ENCODE measurements around the gene LIPT2. TPM values are rescaled to one million over a fixed set of nuclear protein-coding genes. Genes with fewer than 3 reads are reported as not detected.
A peak's percentile ranks its signal among the peaks of the same experiment; 100 is the strongest.
"Not testable (repeated sequence)": the region's sequence is repeated elsewhere in the genome, so short reads cannot be mapped to it uniquely, and the experiment has no call there.

The LIPT2 gene
- total RNA-seq, 1 donor from 2014 or later = 5.3 TPM

GRCh38 chr11:74521666-74522252 lies 28.2 kb upstream of the LIPT2 start:
- Mint-ChIP-seq H3K36me3 (ENCODE audit: low read depth) (no peaks in the 10 kb centered on the region), H3K27ac (no peak overlapping the region), H3K4me3 (ENCODE audit: low read depth) (no peak overlapping the region), H3K4me1 (ENCODE audit: low read depth) (no peaks in the 10 kb centered on the region), H3K9me3 (no peaks in the 10 kb centered on the region), H3K27me3 (ENCODE audit: low read depth) (peaks cover 22% of the 10 kb centered on the region)
- no peak for DNase-seq (ENCODE audit: low spot score)
- intact Hi-C loops (cut with micrococcal nuclease) = no loop called here

- peaks cover 26% of the 10 kb centered on the region for H3K27me3 Mint-ChIP-seq (ENCODE audit: low read depth)
- H3K27ac Mint-ChIP-seq = no peak overlapping the region
- no peak for DNase-seq (ENCODE audit: low spot score)
- H3K36me3 Mint-ChIP-seq (ENCODE audit: low read depth) = no peaks in the 10 kb centered on the region
- H3K9me3 Mint-ChIP-seq = no peaks in the 10 kb centered on the region
- intact Hi-C loops (cut with micrococcal nuclease) = no loop called here
- H3K4me3 Mint-ChIP-seq (ENCODE audit: low read depth) = no peak overlapping the region
- H3K4me1 Mint-ChIP-seq (ENCODE audit: low read depth) = no peaks in the 10 kb centered on the region
These were observed 27.6 kb upstream of the LIPT2 start for GRCh38 chr11:74520927-74521665.

GRCh38 chr11:74520316-74520715 lies 26.8 kb upstream of the LIPT2 start:
- intact Hi-C loops (cut with micrococcal nuclease) = no loop called here
- no peaks in the 10 kb centered on the region for H3K36me3 Mint-ChIP-seq (ENCODE audit: low read depth)
- H3K4me3 Mint-ChIP-seq (ENCODE audit: low read depth) = no peak overlapping the region

GRCh38 chr11:74519710-74520109 lies 26.2 kb upstream of the LIPT2 start:
- no peaks in the 10 kb centered on the region for H3K4me1 Mint-ChIP-seq (ENCODE audit: low read depth)
- intact Hi-C loops (cut with micrococcal nuclease) = no loop called here
- H3K9me3 Mint-ChIP-seq = no peaks in the 10 kb centered on the region
- no peak overlapping the region for H3K4me3 Mint-ChIP-seq (ENCODE audit: low read depth)
- H3K27me3 Mint-ChIP-seq (ENCODE audit: low read depth) = peaks cover 36% of the 10 kb centered on the region
- DNase-seq (ENCODE audit: low spot score) = no peak
- no peak overlapping the region for H3K27ac Mint-ChIP-seq
- no peaks in the 10 kb centered on the region for H3K36me3 Mint-ChIP-seq (ENCODE audit: low read depth)

More at GRCh38 chr11:74520316-74520715, 26.8 kb upstream of the LIPT2 start:
- H3K27ac Mint-ChIP-seq = no peak overlapping the region
- H3K9me3 Mint-ChIP-seq = no peaks in the 10 kb centered on the region
- H3K27me3 Mint-ChIP-seq (ENCODE audit: low read depth) = peaks cover 33% of the 10 kb centered on the region
- no peak for DNase-seq (ENCODE audit: low spot score)
- no peaks in the 10 kb centered on the region for H3K4me1 Mint-ChIP-seq (ENCODE audit: low read depth)

- peaks cover 34% of the 10 kb centered on the region for H3K27me3 Mint-ChIP-seq (ENCODE audit: low read depth)
- H3K4me1 Mint-ChIP-seq (ENCODE audit: low read depth); intact Hi-C loops (cut with micrococcal nuclease); H3K9me3 Mint-ChIP-seq; H3K36me3 Mint-ChIP-seq (ENCODE audit: low read depth); H3K4me3 Mint-ChIP-seq (ENCODE audit: low read depth); DNase-seq (ENCODE audit: low spot score); H3K27ac Mint-ChIP-seq: not testable (repeated sequence)
These were observed 24.1 kb upstream of the LIPT2 start for GRCh38 chr11:74517592-74517991.

- intact Hi-C loops (cut with micrococcal nuclease) = no loop called here
- no peaks in the 10 kb centered on the region for H3K36me3 Mint-ChIP-seq (ENCODE audit: low read depth)
- H3K4me3 Mint-ChIP-seq (ENCODE audit: low read depth) = no peak overlapping the region
- no peak overlapping the region for H3K27ac Mint-ChIP-seq
- H3K4me1 Mint-ChIP-seq (ENCODE audit: low read depth) = no peaks in the 10 kb centered on the region
- H3K9me3 Mint-ChIP-seq = peaks cover 4% of the 10 kb centered on the region
- H3K27me3 Mint-ChIP-seq (ENCODE audit: low read depth) = peaks cover 4% of the 10 kb centered on the region
- no peak for DNase-seq (ENCODE audit: low spot score)
These were observed 14.1 kb upstream of the LIPT2 start for GRCh38 chr11:74507582-74507981.

- Mint-ChIP-seq H3K9me3 (peaks cover 10% of the 10 kb centered on the region), H3K27ac (no peak overlapping the region), H3K4me3 (ENCODE audit: low read depth) (no peak overlapping the region), H3K27me3 (ENCODE audit: low read depth) (no peaks in the 10 kb centered on the region), H3K36me3 (ENCODE audit: low read depth) (no peaks in the 10 kb centered on the region), H3K4me1 (ENCODE audit: low read depth) (no peaks in the 10 kb centered on the region)
- no peak for DNase-seq (ENCODE audit: low spot score)
- intact Hi-C loops (cut with micrococcal nuclease) = no loop called here
These were observed 13.3 kb upstream of the LIPT2 start for GRCh38 chr11:74506823-74507222.

GRCh38 chr11:74505911-74506310 lies 12.4 kb upstream of the LIPT2 start:
- H3K4me3 Mint-ChIP-seq (ENCODE audit: low read depth) = no peak overlapping the region
- no peak for DNase-seq (ENCODE audit: low spot score)
- no peak overlapping the region for H3K27ac Mint-ChIP-seq
- peaks cover 16% of the 10 kb centered on the region for H3K9me3 Mint-ChIP-seq
- no peaks in the 10 kb centered on the region for H3K4me1 Mint-ChIP-seq (ENCODE audit: low read depth)
- no peaks in the 10 kb centered on the region for H3K36me3 Mint-ChIP-seq (ENCODE audit: low read depth)
- no peaks in the 10 kb centered on the region for H3K27me3 Mint-ChIP-seq (ENCODE audit: low read depth)
- intact Hi-C loops (cut with micrococcal nuclease) = no loop called here

GRCh38 chr11:74504100-74504691 lies 10.7 kb upstream of the LIPT2 start:
- H3K4me3 Mint-ChIP-seq (ENCODE audit: low read depth) = no peak overlapping the region
- DNase-seq (ENCODE audit: low spot score) = no peak
- no peak overlapping the region for H3K27ac Mint-ChIP-seq
- intact Hi-C loops (cut with micrococcal nuclease) = no loop called here
- no peaks in the 10 kb centered on the region for H3K4me1 Mint-ChIP-seq (ENCODE audit: low read depth)
- H3K9me3 Mint-ChIP-seq = peaks cover 18% of the 10 kb centered on the region
- H3K36me3 Mint-ChIP-seq (ENCODE audit: low read depth) = no peaks in the 10 kb centered on the region
- H3K27me3 Mint-ChIP-seq (ENCODE audit: low read depth) = peaks cover 6% of the 10 kb centered on the region

GRCh38 chr11:74494916-74495315 lies 1.4 kb upstream of the LIPT2 start:
- intact Hi-C loops (cut with micrococcal nuclease) = loop anchor here (5.0 kb wide), 1 partner anchor 323 kb away; the partner anchor contains the start of genes C2CD3 and PPME1
- no peak overlapping the region for H3K4me3 Mint-ChIP-seq (ENCODE audit: low read depth)
- H3K4me1 Mint-ChIP-seq (ENCODE audit: low read depth) = peaks cover 16% of the 10 kb centered on the region
- peaks cover 15% of the 10 kb centered on the region for H3K27me3 Mint-ChIP-seq (ENCODE audit: low read depth)
- no peaks in the 10 kb centered on the region for H3K36me3 Mint-ChIP-seq (ENCODE audit: low read depth)
- H3K27ac Mint-ChIP-seq = no peak overlapping the region
- no peak for DNase-seq (ENCODE audit: low spot score)
- H3K9me3 Mint-ChIP-seq = no peaks in the 10 kb centered on the region

GRCh38 chr11:74493791-74494630 lies 487 bp upstream of the LIPT2 start:
- peak overlapping the region; percentile 85 for H3K4me3 Mint-ChIP-seq (ENCODE audit: low read depth)
- H3K27ac Mint-ChIP-seq = peak overlapping the region; percentile 69
- H3K27me3 Mint-ChIP-seq (ENCODE audit: low read depth) = peaks cover 14% of the 10 kb centered on the region
- no peak for DNase-seq (ENCODE audit: low spot score)
- H3K4me1 Mint-ChIP-seq (ENCODE audit: low read depth) = peaks cover 16% of the 10 kb centered on the region
- no peaks in the 10 kb centered on the region for H3K36me3 Mint-ChIP-seq (ENCODE audit: low read depth)
- intact Hi-C loops (cut with micrococcal nuclease) = loop anchor here (1.0 to 5.0 kb wide), 4 partner anchors 96 to 322 kb away; partner anchors contain the start of genes C2CD3, PGM2L1, POLD3 and PPME1
- no peaks in the 10 kb centered on the region for H3K9me3 Mint-ChIP-seq

- peaks cover 16% of the 10 kb centered on the region for H3K4me1 Mint-ChIP-seq (ENCODE audit: low read depth)
- no peaks in the 10 kb centered on the region for H3K36me3 Mint-ChIP-seq (ENCODE audit: low read depth)
- no peaks in the 10 kb centered on the region for H3K9me3 Mint-ChIP-seq
- DNase-seq (ENCODE audit: low spot score) = no peak
- peak overlapping the region; percentile 36 for H3K27ac Mint-ChIP-seq
- intact Hi-C loops (cut with micrococcal nuclease) = loop anchor here (2.0 to 5.0 kb wide), 2 partner anchors 257 to 320 kb away; partner anchors contain the start of genes C2CD3, PPME1 and RNF169
- peaks cover 10% of the 10 kb centered on the region for H3K27me3 Mint-ChIP-seq (ENCODE audit: low read depth)
- peak overlapping the region; percentile 52 for H3K4me3 Mint-ChIP-seq (ENCODE audit: low read depth)
These were observed 1.4 kb downstream of the LIPT2 start for GRCh38 chr11:74492084-74492483.
